Fibroblast of peridontal ligament (primary cell): ENCODE measurements around the gene NADK2.
A peak's percentile ranks its signal among the peaks of the same experiment; 100 is the strongest.
"Not testable (repeated sequence)": the region's sequence is repeated elsewhere in the genome, so short reads cannot be mapped to it uniquely, and the experiment has no call there.

Source experiments
- DNase-seq: peaks from one replicate; pipeline ENCODE4 v3.0.0-alpha.2; 2010; ENCODE audit errors: extremely low read depth

The NADK2 gene

GRCh38 chr5:36208786-36209185, 32.9 kb downstream of the NADK2 start:
- no peak for DNase-seq

DNA sequence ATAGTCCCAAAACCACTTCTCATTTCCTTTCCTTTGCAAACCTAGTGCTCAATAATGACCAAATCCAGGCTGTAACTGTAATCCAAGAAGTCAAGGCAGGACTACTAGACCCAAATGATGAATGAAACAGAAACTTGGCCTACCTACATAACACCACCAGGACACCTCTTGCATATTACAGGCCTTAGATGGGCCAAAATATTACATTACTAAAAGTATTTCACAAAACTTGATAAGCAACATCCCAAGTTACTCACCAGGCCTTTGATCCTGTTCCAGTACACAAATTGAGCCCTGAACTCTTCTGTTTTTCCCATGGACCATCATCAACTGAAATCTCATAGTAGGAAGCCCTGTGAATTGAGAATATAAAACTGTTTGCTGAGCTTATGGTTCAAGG, 34.8 kb downstream of the NADK2 start:
- no peak for DNase-seq

- DNase-seq = no peak
These were observed 36.4 kb downstream of the NADK2 start for GRCh38 chr5:36205329-36205728.

DNA sequence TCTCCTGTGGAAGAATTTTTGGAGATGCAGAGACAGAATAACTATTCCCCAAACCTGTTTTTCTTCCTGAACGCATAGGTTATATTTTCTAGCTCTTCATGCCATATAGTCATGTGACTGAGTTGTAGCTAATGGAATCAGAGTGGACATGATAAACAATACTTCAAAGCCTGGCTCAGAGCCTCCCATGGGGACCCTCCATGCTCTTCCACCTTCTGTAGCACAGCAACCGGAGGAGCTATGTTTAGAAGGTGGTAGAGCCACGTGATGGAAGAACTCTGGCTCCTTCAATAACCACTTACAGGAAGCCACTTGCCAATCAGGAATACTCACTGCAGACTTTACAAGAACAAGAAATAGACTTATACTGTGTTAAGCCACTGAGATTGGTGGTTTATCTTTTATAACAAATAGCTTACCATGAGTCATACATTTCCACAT, 39.2 kb downstream of the NADK2 start:
- DNase-seq = peak; percentile 60

GRCh38 chr5:36200513-36200912, 41.2 kb downstream of the NADK2 start:
- no peak for DNase-seq

DNA sequence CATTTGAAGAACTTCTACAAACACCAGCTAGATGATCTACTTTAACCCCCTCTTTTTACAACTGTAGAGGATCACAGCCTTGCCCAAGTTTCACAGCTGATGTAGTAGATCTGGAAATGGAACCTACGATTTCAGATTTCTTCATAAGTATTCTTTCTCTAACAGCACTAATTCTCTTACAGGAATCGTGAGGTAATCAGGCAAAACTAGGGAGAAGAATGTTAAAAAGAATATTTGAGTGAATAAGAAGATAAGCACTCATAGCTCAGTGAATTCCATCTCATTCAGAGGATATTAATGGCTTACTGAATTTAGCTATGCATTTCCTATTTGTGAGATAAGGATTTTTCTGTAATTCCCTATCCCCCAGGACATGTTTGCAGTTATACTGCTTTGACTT, 42.1 kb downstream of the NADK2 start:
- DNase-seq = no peak

GRCh38 chr5:36198783-36199182, 42.9 kb downstream of the NADK2 start:
- not testable (repeated sequence) for DNase-seq

DNA sequence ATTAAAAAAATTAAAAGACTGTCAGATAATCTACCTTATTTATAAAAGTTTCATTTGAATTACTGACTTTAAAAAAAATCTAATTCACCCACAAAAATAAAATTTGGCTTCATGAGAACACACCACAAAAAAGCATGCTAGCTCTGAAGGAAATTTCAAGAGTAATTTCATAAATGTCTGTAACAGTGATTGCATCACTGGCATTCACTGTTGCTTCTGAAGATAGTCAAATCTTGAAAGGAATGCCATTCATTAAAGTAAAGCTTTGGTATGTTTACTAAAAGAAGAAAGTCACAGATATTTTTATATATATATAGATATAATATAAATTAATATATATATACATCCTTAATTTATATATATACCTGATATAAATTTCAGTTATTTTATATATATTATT, 43.4 kb downstream of the NADK2 start:
- peak; percentile 20 for DNase-seq

- no peak for DNase-seq
These were observed 48.0 kb downstream of the NADK2 start for GRCh38 chr5:36193746-36194145.

DNA sequence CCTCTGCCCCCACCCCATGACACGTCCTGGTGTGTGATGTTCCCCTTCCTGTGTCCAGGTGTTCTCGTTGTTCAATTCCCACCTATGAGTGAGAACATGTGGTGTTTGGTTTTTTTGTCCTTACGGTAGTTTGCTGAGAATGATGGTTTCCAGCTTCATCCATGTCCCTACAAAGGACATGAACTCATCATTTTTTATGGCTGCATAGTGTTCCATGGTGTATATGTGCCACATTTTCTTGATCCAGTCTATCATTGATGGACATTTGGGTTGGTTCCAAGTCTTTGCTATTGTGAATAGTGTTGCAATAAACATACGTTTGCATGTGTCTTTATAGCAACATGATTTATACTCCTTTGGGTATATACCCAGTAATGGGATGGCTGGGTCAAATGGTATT, 57.3 kb downstream of the NADK2 start:
- DNase-seq = not testable (repeated sequence)

DNA sequence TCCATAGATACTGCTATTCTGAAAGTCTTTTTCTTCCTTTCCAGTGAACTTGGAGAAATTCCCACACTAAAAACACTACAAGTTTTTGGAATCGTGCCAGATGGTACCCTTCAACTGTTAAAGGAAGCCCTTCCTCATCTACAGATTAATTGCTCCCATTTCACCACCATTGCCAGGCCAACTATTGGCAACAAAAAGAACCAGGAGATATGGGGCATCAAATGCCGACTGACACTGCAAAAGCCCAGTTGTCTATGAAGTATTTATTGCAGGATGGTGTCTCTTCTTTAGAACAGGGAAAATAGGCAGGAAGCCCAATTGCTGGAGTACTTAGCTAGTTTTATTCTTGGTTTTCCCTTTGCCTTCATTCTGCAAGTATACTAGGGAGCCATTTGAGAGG, 60.0 kb downstream of the NADK2 start:
- no peak for DNase-seq

DNA sequence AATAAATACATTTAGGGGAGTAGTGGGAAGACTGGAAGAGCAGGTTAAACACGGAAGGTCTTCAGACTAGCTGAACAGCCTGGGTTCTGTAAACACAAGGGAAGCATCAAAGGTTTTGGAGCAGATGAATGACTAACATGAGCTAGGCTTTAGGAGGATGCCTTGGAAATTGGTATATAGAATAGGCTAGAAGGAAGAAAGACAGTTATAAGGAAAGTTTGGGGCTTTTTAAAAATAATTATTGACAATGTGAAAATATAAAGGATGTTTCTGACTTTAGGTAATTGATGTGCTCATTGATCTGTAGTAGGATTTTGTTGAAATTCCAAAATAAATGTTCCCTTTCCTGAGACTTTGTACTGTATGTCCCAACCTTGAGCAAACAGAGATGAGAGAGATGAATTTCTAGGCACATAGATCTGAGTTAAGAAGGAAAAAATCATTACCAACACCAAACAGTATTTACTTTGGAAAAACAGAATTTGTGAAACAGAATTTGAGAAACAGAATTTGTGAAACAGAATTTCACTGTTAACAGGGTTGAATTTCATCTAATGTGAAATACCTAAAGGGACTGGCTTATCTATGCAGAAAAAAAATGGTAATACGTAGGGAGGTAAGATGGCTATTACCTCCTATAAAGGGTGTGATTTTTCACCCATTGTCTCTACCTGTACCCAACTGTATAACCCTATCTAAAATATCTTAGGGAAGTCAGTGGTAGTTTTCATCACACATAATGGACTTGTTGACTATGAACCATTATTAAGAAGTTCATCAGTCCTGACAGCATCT, 61.0 kb downstream of the NADK2 start:
- DNase-seq = no peak

- DNase-seq = no peak
These were observed 61.8 kb downstream of the NADK2 start for GRCh38 chr5:36179950-36180349.

- no peak for DNase-seq
These were observed 63.2 kb downstream of the NADK2 start for GRCh38 chr5:36178524-36178890.

DNA sequence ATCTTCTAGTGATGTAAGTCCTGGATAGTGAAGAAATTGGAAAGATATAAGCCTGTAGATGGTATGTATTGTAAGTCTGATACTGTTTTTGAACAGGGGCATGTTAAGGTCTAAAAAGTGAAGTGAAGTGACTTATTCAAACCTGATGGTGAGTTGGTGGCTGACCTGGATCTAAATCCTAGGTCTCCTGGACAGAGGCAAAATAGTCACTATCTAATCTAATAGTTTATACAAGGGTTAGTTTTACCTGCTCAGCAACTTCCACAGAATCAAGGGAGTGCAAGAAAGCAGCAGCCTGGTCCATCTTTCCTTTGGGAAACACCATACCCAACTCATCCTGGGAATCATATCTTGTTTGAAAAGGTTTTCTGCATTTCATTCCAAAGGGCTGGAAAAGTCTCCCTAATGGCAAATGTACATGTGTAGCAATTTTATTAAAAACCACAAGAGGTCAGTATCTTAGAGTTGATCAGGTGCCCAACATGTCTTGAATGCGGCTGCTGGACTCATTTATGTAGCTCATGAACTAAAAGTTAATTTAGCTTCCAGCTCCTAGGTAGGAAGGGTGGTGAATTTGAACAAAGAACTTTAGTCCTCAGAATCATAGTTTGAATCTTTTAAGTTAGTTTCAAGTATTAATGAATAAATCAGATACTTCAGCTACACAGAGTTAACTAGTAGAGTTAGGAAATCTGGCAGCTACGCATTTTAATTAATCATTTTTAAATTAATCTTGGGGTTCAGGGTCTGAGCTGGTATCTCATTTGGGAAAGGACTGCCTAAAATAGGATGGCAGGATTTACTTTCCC, 63.8 kb downstream of the NADK2 start:
- peak; percentile 64 for DNase-seq

GRCh38 chr5:36177154-36177553, 64.6 kb downstream of the NADK2 start:
- DNase-seq = no peak

DNA sequence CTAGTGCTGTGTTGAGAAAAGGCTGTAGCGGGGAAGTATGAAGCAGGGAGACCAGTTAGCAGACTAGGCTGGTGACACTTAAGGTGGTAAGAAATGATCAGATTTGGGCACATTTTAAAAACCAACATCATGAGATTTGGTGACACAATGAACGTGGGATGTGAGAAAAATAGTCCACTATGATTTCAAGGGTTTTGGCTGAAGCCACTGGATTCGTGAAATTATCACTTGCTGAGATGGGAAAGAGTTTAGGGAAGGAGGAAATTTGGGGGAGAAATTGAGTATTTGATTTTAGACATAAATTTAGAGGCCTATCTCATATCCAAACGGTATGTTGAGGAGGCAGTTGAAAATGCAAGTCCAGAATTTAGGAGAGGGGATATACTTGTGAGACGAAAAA, 66.7 kb downstream of the NADK2 start:
- no peak for DNase-seq

GRCh38 chr5:36174119-36174518, 67.6 kb downstream of the NADK2 start:
- DNase-seq = no peak

DNA sequence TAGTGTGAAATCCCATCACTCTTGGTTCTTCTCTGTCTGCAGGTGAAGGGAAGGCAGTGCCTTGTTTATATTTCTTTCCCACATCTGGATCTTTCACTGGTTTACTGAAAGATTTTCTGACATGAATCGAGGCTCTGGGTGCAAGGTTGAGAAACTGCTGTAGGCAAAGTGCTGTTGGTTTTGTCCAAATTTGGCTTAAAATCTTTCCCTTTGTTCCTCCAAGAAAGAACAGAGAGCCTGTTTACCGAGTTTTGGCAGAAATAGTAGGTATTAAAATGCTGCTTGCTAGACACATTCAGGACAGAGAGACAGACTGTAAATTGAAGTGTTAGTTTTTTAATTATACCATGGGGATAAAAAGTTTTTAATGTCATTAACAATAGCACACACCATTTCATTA, 68.3 kb downstream of the NADK2 start:
- no peak for DNase-seq

- no peak for DNase-seq
These were observed 69.1 kb downstream of the NADK2 start for GRCh38 chr5:36172599-36172998.

- DNase-seq = no peak
These were observed 70.8 kb downstream of the NADK2 start for GRCh38 chr5:36170832-36171424.

- no peak for DNase-seq
These were observed 73.0 kb downstream of the NADK2 start for GRCh38 chr5:36168737-36169136.

DNA sequence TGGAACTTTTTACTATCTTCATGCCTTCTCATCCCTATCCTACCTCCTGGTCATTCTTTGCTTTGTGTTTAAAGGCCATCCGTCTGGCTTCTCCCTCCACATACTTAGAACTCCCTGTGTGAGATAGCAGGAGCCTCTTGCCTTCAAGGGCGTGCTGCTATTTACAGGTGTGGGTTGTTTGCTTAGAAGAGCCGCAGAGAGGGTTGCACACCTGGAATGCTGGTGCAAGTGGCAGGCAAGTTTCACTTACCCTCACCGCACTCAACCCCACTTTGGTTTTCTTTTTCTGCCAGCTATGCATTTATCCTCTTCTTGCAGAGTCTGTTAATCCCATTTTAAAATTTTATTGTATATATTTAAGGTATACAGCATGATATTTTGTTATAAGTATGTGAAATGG, 77.3 kb downstream of the NADK2 start:
- no peak for DNase-seq
